Activated effector memory CD4-positive, alpha-beta T cell treated with Interleukin-2 at 50 U/mL for 16 hours (primary cell): ENCODE measurements around the gene TMEM144.
"Not testable (repeated sequence)": the region's sequence is repeated elsewhere in the genome, so short reads cannot be mapped to it uniquely, and the experiment has no call there.

Experiments
- DNase-seq: peaks from one replicate; pipeline ENCODE4 v3.0.0-alpha.2; 2020

TMEM144 gene

GRCh38 chr4:158238575-158238974 lies 28.3 kb downstream of the TMEM144 start:
- DNase-seq: no peak

DNA sequence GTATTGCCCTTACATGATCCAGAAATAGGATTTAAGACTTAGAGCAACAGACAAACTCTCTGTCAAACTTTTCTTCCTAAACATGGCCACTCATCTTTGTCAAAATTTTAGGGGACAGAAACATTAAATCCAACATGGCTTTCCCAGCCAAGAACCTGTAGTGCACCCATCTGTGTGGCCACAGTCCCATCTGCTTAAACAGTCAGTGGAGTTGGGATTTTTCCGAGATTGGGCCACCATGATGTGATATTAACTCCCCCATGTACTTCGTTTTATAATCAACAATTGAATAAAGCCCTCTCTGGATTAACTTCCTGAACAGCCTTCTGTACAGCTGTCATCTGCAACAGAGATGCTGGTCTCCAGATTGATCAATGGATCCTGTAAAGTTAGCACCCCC lies 28.9 kb downstream of the TMEM144 start:
- DNase-seq: no peak

- no peak for DNase-seq
Observed at GRCh38 chr4:158243071-158243470, 32.8 kb downstream of the TMEM144 start.

DNA sequence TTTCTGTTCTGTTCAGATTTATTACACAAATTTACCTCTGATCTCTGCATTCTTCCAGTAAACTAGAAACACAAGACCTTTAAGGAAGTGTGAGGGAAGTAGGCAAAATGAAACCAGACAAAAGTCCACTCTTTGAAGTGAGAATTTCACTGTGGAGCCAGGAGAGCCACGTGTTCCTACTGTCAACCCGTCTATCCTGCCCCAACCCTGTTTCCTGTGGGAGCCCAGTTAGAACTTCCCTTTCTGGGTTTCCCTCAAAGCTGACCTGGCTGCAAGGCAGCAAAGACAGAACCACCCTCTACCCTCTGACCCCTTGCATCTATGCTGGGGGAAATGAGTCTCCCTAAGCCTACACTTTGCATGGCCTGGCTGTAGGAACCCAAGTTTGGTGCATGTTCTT lies 40.0 kb downstream of the TMEM144 start:
- DNase-seq: no peak

DNA sequence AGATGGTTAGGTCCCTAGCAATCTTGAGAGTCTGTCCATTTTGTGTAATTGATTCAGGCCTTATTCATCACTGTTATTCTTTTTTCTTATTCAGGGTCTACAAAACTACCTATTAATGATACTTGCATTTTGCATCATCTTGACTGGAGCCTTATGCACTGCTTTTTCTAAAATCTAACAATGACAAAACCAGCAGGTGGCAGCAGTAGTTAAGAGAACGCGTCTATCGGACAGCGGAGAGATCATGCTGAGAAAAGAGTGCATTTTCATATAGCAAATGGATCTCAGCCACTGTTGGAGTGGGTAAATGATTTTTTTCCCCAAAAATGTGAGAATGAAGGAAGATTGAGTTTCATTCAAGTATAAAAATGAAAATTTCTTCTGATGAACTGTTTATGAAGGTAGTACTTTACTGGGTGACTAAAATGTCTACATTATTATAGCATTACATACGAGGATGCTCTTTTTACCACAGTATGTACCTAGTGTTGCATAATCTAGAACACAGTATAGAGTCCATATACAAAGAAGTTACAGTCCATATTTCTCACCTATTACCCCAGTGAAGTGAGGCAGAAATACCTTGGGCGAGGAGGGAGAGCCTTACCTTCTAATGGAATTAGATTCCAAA lies 43.2 kb downstream of the TMEM144 start:
- no peak for DNase-seq

GRCh38 chr4:158254292-158254691 lies 44.0 kb downstream of the TMEM144 start:
- no peak for DNase-seq

- DNase-seq: no peak
Observed at GRCh38 chr4:158255727-158256324, 45.5 kb downstream of the TMEM144 start.

- DNase-seq: no peak
Observed at GRCh38 chr4:158259955-158260575, 49.8 kb downstream of the TMEM144 start.

DNA sequence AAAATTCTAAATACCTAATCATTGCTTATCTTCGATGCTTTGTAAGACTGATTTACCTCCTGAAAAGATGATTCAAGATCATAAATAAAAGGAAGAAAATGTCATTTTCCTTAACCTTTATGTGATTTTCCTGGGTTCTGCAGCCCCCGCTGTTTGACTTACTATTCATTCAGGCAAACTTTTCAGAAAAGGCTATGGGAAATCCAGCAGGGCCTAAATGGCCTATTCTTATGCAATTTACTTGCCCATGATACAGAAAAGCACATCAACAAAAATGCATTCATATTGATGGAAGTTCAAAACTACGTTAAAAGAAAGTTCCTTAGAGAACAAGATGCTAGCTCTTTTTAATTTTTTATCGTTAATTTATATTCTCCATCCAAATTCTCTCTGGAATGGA lies 51.2 kb downstream of the TMEM144 start:
- DNase-seq: no peak

DNA sequence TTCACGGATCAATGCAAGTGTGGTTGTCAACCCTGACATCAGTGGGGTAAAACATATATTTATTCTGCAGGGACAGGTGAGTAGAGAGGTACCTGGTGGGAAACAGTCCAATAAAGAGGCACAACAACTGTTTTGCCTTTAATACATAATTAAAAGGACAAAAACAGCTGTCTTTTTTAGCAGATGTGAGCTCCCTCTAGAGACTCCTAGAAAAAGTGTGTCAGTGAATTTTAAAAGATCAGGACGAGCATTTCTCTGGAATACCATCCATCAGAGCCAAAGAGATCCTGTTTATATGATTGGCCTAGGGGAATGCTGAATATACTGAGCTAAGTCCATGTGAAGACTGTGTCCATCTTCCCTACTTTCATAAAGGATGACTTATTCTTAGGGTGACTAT lies 58.3 kb downstream of the TMEM144 start:
- DNase-seq: no peak

GRCh38 chr4:158274636-158275035 lies 64.3 kb downstream of the TMEM144 start:
- no peak for DNase-seq

DNA sequence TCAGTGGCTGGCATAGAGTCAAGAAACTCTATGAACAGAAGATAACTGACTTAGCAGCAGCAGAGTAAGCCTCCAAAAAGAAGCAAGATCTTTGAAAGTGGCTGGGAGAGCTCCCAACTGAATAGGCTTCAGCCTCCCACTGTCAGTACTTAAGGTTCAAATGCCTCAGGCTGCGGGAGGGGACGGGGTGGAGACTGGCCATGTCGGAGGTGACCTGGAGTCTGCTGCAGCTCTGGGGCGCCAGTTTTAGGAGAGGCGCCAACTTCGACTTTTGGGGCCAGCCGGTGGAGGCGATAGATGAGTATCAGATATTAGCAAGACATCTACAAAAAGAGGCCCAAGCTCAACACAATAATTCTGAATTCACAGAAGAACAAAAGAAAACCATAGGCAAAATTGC lies 67.3 kb downstream of the TMEM144 start:
- DNase-seq: no peak

GRCh38 chr4:158279052-158279451 lies 68.8 kb downstream of the TMEM144 start:
- not testable (repeated sequence) for DNase-seq

DNA sequence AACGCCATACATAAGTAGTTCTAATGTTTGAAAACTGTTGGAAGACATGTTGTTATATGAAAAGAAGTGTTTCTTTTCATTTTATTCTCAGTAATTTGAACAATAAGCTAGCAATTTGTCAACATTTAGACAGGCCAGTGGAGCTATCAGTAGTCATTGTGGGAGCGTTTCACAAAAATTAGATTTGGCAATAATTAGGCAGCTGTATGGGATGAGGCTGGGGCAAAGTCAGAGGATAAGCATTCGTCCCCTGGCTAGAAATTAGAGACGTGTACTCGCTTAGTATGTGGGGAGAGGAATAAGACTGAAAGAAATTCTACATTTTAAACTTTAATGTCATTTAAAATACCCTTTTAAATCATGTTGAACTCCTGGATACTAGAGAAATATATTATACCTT lies 70.6 kb downstream of the TMEM144 start:
- no peak for DNase-seq

DNA sequence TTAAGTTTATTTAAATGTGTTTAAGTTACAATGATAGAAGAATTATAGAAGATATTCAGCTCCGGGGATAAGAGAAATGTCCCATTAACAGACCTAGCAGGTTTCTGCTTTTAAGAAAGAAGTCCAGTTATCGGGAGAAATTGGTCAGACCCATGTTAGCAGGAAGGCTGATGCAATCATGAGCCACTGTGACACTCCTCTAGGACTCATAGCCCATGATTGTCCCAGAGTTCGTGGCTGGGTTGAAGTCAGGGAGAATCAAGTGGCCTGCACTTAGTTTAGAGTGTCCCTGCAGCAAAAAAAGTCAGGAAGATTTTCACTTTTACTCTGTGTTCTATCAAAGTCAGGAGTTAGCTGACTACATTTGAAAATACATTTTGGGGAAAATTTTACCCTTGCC lies 72.0 kb downstream of the TMEM144 start:
- DNase-seq: no peak

GRCh38 chr4:158285429-158286216 lies 75.3 kb downstream of the TMEM144 start:
- DNase-seq: no peak

- DNase-seq: no peak
Observed at GRCh38 chr4:158290912-158291311, 80.6 kb downstream of the TMEM144 start.

GRCh38 chr4:158291334-158292055 lies 81.2 kb downstream of the TMEM144 start:
- no peak for DNase-seq

DNA sequence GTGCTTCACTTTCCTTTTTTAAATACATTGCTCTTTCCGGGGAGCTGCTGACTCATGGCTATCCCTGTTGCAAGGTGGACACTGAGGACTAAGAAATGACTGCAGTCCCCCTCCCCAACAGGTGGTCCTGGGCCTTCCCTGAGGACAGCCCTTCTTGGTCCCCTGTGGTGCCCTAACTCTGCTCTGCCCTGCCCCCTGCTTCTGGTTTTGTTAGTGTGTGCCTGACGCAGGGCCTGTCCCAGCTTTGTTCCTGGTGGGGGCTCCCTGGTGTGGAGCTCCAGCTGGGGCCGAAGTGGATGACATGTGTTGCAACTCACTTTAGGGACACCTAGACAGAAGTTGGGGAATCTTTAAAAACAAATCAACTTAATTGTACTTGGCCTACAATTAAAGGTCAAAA lies 81.9 kb downstream of the TMEM144 start:
- DNase-seq: no peak

GRCh38 chr4:158295053-158295452 lies 84.8 kb downstream of the TMEM144 start:
- DNase-seq: no peak

- no peak for DNase-seq
Observed at GRCh38 chr4:158297866-158298265, 87.6 kb downstream of the TMEM144 start.

DNA sequence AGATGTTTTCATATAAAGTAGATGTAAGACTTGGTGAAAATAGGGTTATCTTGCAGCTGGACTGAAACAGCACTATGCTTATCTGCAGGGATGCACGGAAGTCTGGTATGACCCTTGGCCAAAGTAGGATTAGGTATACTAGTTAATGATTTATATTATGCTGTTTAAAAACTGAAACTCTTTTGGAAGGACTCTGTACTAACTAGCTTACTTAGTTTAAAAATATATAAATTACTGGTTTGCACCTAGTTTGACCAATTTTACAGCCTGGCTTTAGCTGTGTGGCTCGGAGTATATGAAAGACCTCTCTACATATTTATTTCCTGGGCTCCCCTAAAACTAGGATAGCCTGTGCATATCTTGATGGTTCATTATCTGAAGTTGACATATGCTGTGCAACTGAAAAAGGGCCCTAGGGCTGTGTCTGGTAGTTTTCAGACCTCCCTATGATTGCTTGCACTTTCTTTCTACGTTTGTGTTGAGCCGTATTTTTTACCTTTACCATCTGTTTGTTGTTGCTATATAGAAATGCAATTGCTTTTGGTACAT lies 89.2 kb downstream of the TMEM144 start:
- no peak for DNase-seq

GRCh38 chr4:158300012-158300411 lies 89.7 kb downstream of the TMEM144 start:
- DNase-seq: no peak
